Measurements from ENCODE around the gene TXNDC2. TPM values are rescaled to one million over a fixed set of nuclear protein-coding genes. Genes with fewer than 3 reads are reported as not detected.

Gene TXNDC2
- polyA plus RNA-seq, 3 donors = 0.10 to 0.36 TPM; not detected in 1

- H3K27ac ChIP-seq (ENCODE audit: low read depth in 1 of 2, low read length in 2 of 2) = no peak overlapping the region
- H3K4me1 ChIP-seq (ENCODE audit: control insufficient read depth in 1 of 2, insufficient read depth in 2 of 2, low read length in 2 of 2) = peaks cover 0 to 3% of the 10 kb centered on the region in 2 donors
These were observed 17.1 kb downstream of the TXNDC2 start for GRCh38 chr18:9902832-9903231.

DNA sequence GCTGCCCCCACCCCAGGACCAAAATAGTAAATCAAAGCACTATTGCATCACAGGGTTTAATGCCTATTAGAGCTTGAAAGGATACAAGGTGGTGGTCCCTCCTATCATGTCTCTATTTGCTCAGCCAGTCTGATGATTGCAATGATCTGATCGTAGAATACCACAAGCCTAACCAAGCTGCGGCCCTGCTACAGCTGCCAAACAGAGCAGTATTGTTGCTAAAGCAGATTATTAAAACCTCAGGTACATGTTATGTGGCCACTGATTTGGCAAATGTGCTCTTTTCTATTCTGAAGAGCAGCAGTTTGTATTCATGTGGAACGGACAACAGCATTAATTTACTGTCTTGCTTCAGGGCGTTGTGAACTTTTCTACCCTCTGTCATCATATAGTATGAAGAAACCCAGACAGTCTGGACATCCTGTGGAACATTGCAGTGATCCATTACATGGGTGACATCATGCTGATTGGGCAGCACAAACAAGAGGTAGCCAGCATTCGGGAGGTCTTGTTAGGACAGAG, 19.7 kb downstream of the TXNDC2 start:
- Histone ChIP-seq H2AFZ (ENCODE audit: insufficient read depth, low read depth, low read length, poor library complexity, severe bottlenecking) (no peak overlapping the region), H3K9me3 (replicated peaks in 1 of 2; ENCODE audit: control insufficient read depth in 1 of 2, insufficient read depth in 1 of 2, low read length in 2 of 2) (no peaks in the 10 kb centered on the region), H3K4me1 (ENCODE audit: control insufficient read depth in 1 of 2, insufficient read depth in 2 of 2, low read length in 2 of 2) (peaks cover 7 to 8% of the 10 kb centered on the region in 2 donors), H3K36me3 (replicated peaks in 1 of 2; ENCODE audit: control insufficient read depth in 1 of 2, insufficient read depth in 2 of 2, low read length in 2 of 2) (no peaks in the 10 kb centered on the region), H4K20me1 (ENCODE audit: insufficient read depth, low read length) (no peaks in the 10 kb centered on the region), H3K4me3 (replicated peaks in 1 of 3; ENCODE audit: low read depth in 2 of 3, low read length in 3 of 3) (no peak overlapping the region), H3K27ac (ENCODE audit: low read depth in 1 of 2, low read length in 2 of 2) (no peak overlapping the region), H3K9ac (ENCODE audit: insufficient read depth, low read length, poor library complexity, severe bottlenecking) (no peak overlapping the region), H3K27me3 (ENCODE audit: control insufficient read depth in 2 of 2, insufficient read depth in 2 of 2, low read length in 2 of 2) (no peaks in the 10 kb centered on the region), H3K79me2 (ENCODE audit: insufficient read depth, low read length) (no peaks in the 10 kb centered on the region), H3K4me2 (replicated peaks; ENCODE audit: extremely low read depth, low read length, poor library complexity, severe bottlenecking) (no peak overlapping the region)
- Mint-ChIP-seq H3K4me3 (no peak overlapping the region), H3K9me3 (no peaks in the 10 kb centered on the region), H3K27me3 (ENCODE audit: low read depth in 3 of 3) (peaks cover 0 to 3% (median 2%) of the 10 kb centered on the region in 3 donors), H3K27ac (no peak overlapping the region), H3K36me3 (no peaks in the 10 kb centered on the region), H3K4me1 (peaks cover 17% of the 10 kb centered on the region)
- intact Hi-C loops (cut with micrococcal nuclease) = loop anchor here (5.0 to 10.0 kb wide), 2 partner anchors 33 to 51 kb away; no protein-coding TSS in a partner anchor
- no CpG with 5 or more reads among the region's 5 CpGs for WGBS (ENCODE audit: insufficient coverage)
- no peak for DNase-seq
- TF ChIP-seq CTCF (IDR thresholded peaks at IDR 0.05) = no peak

More at GRCh38 chr18:9902832-9903231, 17.1 kb downstream of the TXNDC2 start:
- no peak overlapping the region for H2AFZ ChIP-seq (ENCODE audit: insufficient read depth, low read depth, low read length, poor library complexity, severe bottlenecking)
- H3K4me3 ChIP-seq (replicated peaks in 1 of 3; ENCODE audit: low read depth in 2 of 3, low read length in 3 of 3) = no peak overlapping the region
- DNase-seq = no peak
- intact Hi-C loops (cut with micrococcal nuclease) = loop anchor here in 1 of 2 donors (10.0 kb wide), 1 partner anchor 48 kb away; no protein-coding TSS in a partner anchor
- H3K27me3 ChIP-seq (ENCODE audit: control insufficient read depth in 2 of 2, insufficient read depth in 2 of 2, low read length in 2 of 2) = no peaks in the 10 kb centered on the region
- H3K9me3 Mint-ChIP-seq = no peaks in the 10 kb centered on the region
- no peaks in the 10 kb centered on the region for H3K79me2 ChIP-seq (ENCODE audit: insufficient read depth, low read length)
- no peak overlapping the region for H3K9ac ChIP-seq (ENCODE audit: insufficient read depth, low read length, poor library complexity, severe bottlenecking)
- no peaks in the 10 kb centered on the region for H3K9me3 ChIP-seq (replicated peaks in 1 of 2; ENCODE audit: control insufficient read depth in 1 of 2, insufficient read depth in 1 of 2, low read length in 2 of 2)
- H3K36me3 Mint-ChIP-seq = no peaks in the 10 kb centered on the region
- no peak overlapping the region for H3K4me3 Mint-ChIP-seq
- no peak overlapping the region for H3K4me2 ChIP-seq (replicated peaks; ENCODE audit: extremely low read depth, low read length, poor library complexity, severe bottlenecking)
- no peaks in the 10 kb centered on the region for H3K36me3 ChIP-seq (replicated peaks in 1 of 2; ENCODE audit: control insufficient read depth in 1 of 2, insufficient read depth in 2 of 2, low read length in 2 of 2)
- TF ChIP-seq CTCF (IDR thresholded peaks at IDR 0.05) = no peak
- H4K20me1 ChIP-seq (ENCODE audit: insufficient read depth, low read length) = no peaks in the 10 kb centered on the region
- 97% methylated on average over 10 of the region's 10 CpGs for WGBS (ENCODE audit: insufficient coverage)
- peaks cover 8% of the 10 kb centered on the region for H3K4me1 Mint-ChIP-seq
- no peak overlapping the region for H3K27ac Mint-ChIP-seq
- peaks cover 0 to 3% (median 2%) of the 10 kb centered on the region in 3 donors for H3K27me3 Mint-ChIP-seq (ENCODE audit: low read depth in 3 of 3)
